GM12878 (cell line): ENCODE measurements around the gene IPO11. TPM values are rescaled to one million over a fixed set of nuclear protein-coding genes. Genes with fewer than 3 reads are reported as not detected.

Experiments
- BMI1 ChIP-seq: fragments of 450-650 bp; IDR thresholded peaks from 2 replicates; pipeline ENCODE4 v1.6.1; 2016; ENCODE audit warnings: mild to moderate bottlenecking, moderate library complexity, borderline replicate concordance
- CBFB ChIP-seq: IDR thresholded peaks from 2 replicates; pipeline ENCODE4 v1.6.1; 2016; ENCODE audit warnings: antibody characterized with exemption, low read depth
- CHD4 ChIP-seq: fragments of 200-600 bp; sonication (generic); IDR thresholded peaks from 2 replicates; pipeline ENCODE4 v1.6.1; 2016; ENCODE audit warnings: mild to moderate bottlenecking
- FOXK2 ChIP-seq: fragments of 450-650 bp; IDR thresholded peaks from 2 replicates; pipeline ENCODE4 v1.6.1; 2017; ENCODE audit warnings: mild to moderate bottlenecking, moderate library complexity
- GATAD2B ChIP-seq: fragments of 450-650 bp; conservative IDR thresholded peaks from 2 replicates; pipeline ENCODE4 v1.6.1; 2017; ENCODE audit warnings: low read depth, mild to moderate bottlenecking, moderate library complexity
- MTA2 ChIP-seq: fragments of 450-650 bp; IDR thresholded peaks from 2 replicates; pipeline ENCODE4 v1.6.1; 2016; ENCODE audit warnings: low read depth, mild to moderate bottlenecking, moderate library complexity
- NFYA ChIP-seq: IDR thresholded peaks from 2 replicates; pipeline ENCODE4 v1.6.1; 2011; ENCODE audit warnings: low read depth, mild to moderate bottlenecking, low read length, improper control_type of control experiment, borderline replicate concordance
- SPI1 ChIP-seq: IDR thresholded peaks from 2 replicates; pipeline ENCODE4 v1.6.1; 2011; ENCODE audit warnings: low read depth, mild to moderate bottlenecking, low read length, moderate library complexity, borderline replicate concordance; ENCODE audit not compliant: insufficient read depth
- STAT1 ChIP-seq: fragments of 450-650 bp; conservative IDR thresholded peaks from 2 replicates; pipeline ENCODE4 v1.6.1; 2014; ENCODE audit warnings: antibody characterized with exemption, mild to moderate bottlenecking
- STAT3 ChIP-seq: IDR thresholded peaks from 2 replicates; pipeline ENCODE4 v1.6.1; 2011; ENCODE audit warnings: low read depth, low read length, improper control_type of control experiment
- SUZ12 ChIP-seq: fragments of 200-600 bp; sonication (generic); IDR thresholded peaks from one replicate; pipeline ENCODE4 v1.6.1; 2018; ENCODE audit warnings: antibody characterized with exemption, mild to moderate bottlenecking; ENCODE audit not compliant: unreplicated experiment
- TCF7 ChIP-seq: IDR thresholded peaks from 2 replicates; pipeline ENCODE4 v1.6.1; 2014; ENCODE audit warnings: antibody characterized with exemption, borderline replicate concordance
- polyA plus RNA-seq, 11 experiments: library from polyadenylated mRNA; depleted of rRNA in 4 of 11; unstranded in 6 of 11; stranded (reverse) in 5 of 11; fragments of >200 nt; fragmentation: Nextera tagmentation in 4 of 11; fragmentation: Illumina TruSeq in 1 of 11; extraction: Ambion mirVana in 4 of 11; extraction: Trizol in 1 of 11; gene quantifications; 1 replicate in 1 of 11; 2 replicates in 10 of 11; pipeline versions ENCODE4 v1.2.1 to v1.2.3, GENCODE V29; 2011 to 2016; ENCODE audit warnings: inconsistent platforms in 2 of 11, missing spikeins in 2 of 11, low read depth in 1 of 11
- total RNA-seq, 4 experiments: library from RNA; depleted of rRNA in 3 of 4; stranded (reverse); fragments of >200 nt in 3 of 4; fragmentation: Illumina TruSeq in 1 of 4; extraction: Trizol in 1 of 4; gene quantifications; 2 replicates each; pipeline versions ENCODE4 v1.2.1 to v1.2.3, GENCODE V29; 2013 to 2021
- TF ChIP-seq, protein P1 (sequence below): fragments of 450-650 bp; conservative IDR thresholded peaks from 2 replicates; pipeline ENCODE4 v1.6.1; 2017; ENCODE audit warnings: mild to moderate bottlenecking, moderate library complexity
- TF ChIP-seq, protein P2 (sequence below): fragments of 150-350 bp; IDR thresholded peaks from 2 replicates; pipeline ENCODE4 v1.6.1; 2016; ENCODE audit warnings: low read depth, low read length
- TF ChIP-seq, protein P3 (sequence below): fragments of 450-650 bp; IDR thresholded peaks from 2 replicates; pipeline ENCODE4 v1.6.1; 2017; ENCODE audit warnings: mild to moderate bottlenecking, moderate library complexity
- TF ChIP-seq, protein P4 (sequence below): fragments of 450-650 bp; formaldehyde crosslinking; IDR thresholded peaks from 2 replicates; pipeline ENCODE4 v1.4.0; 2020; ENCODE audit warnings: mild to moderate bottlenecking, moderate library complexity

Gene IPO11
- total and polyA plus RNA-seq, 10 of the 15 experiments (the other 5 are each of a cell fraction or from before 2014, with no cell fraction given), result 14.1 to 49.3 (median 29.8) TPM

DNA sequence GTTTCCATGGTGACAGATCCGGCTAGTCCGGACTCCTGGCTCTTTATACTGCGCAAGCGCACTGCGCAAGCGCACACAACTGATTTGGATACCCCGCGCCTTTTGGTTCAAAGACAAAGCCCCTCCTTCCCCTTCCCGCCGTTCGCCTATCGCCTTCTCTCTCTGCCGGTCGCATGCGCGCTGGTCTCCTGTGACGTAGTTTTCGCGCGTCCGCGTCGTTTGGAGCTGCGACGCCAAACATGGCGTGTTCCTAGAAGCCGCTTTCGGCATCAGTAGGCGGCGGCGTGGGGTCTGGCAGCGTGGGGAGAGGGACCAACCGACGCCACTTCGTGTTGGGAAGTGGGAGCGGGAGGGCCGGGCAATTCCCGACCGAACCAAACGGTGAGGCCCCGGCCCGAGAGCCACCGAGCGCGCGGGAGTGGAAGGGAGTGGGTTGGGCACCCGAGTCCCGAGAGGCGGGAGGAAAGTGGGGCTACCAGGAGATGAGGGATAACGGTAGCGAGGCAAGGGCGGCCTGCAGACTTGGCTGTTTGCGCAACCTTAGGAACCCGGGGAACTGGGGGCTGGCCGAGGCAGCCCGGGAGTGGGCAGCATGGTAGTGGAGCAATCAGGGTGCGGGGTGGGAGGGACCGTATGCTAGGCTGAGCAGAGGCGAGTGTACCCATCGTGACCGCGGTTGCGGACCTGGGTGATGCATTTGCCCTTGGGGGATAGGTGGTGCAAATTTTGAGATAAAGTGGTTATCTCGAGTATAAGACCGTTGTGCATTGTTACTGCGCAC, at the start of gene IPO11 (continued):
- TF ChIP-seq, protein P1, sequence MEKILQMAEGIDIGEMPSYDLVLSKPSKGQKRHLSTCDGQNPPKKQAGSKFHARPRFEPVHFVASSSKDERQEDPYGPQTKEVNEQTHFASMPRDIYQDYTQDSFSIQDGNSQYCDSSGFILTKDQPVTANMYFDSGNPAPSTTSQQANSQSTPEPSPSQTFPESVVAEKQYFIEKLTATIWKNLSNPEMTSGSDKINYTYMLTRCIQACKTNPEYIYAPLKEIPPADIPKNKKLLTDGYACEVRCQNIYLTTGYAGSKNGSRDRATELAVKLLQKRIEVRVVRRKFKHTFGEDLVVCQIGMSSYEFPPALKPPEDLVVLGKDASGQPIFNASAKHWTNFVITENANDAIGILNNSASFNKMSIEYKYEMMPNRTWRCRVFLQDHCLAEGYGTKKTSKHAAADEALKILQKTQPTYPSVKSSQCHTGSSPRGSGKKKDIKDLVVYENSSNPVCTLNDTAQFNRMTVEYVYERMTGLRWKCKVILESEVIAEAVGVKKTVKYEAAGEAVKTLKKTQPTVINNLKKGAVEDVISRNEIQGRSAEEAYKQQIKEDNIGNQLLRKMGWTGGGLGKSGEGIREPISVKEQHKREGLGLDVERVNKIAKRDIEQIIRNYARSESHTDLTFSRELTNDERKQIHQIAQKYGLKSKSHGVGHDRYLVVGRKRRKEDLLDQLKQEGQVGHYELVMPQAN, result peak; percentile 94
- TF ChIP-seq SUZ12, result no peak
- TF ChIP-seq CBFB, result no peak
- TF ChIP-seq CHD4, result no peak
- 0 out of 2 replicates have a peak, but pooled peaks have one; percentile 76 for TF ChIP-seq STAT1
- no peak for TF ChIP-seq TCF7
- peak; percentile 75 for TF ChIP-seq FOXK2
- no peak for TF ChIP-seq NFYA
- TF ChIP-seq GATAD2B, result peak; percentile 69; the same call in 1 of the 2 replicates
- TF ChIP-seq SPI1, result 0 out of 2 replicates have a peak, but pooled peaks have one; percentile 2
- no peak for TF ChIP-seq STAT3
- TF ChIP-seq, protein P2, sequence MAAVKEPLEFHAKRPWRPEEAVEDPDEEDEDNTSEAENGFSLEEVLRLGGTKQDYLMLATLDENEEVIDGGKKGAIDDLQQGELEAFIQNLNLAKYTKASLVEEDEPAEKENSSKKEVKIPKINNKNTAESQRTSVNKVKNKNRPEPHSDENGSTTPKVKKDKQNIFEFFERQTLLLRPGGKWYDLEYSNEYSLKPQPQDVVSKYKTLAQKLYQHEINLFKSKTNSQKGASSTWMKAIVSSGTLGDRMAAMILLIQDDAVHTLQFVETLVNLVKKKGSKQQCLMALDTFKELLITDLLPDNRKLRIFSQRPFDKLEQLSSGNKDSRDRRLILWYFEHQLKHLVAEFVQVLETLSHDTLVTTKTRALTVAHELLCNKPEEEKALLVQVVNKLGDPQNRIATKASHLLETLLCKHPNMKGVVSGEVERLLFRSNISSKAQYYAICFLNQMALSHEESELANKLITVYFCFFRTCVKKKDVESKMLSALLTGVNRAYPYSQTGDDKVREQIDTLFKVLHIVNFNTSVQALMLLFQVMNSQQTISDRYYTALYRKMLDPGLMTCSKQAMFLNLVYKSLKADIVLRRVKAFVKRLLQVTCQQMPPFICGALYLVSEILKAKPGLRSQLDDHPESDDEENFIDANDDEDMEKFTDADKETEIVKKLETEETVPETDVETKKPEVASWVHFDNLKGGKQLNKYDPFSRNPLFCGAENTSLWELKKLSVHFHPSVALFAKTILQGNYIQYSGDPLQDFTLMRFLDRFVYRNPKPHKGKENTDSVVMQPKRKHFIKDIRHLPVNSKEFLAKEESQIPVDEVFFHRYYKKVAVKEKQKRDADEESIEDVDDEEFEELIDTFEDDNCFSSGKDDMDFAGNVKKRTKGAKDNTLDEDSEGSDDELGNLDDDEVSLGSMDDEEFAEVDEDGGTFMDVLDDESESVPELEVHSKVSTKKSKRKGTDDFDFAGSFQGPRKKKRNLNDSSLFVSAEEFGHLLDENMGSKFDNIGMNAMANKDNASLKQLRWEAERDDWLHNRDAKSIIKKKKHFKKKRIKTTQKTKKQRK, result peak; percentile 17; the same call in 1 of the 2 replicates
- TF ChIP-seq, protein P3, sequence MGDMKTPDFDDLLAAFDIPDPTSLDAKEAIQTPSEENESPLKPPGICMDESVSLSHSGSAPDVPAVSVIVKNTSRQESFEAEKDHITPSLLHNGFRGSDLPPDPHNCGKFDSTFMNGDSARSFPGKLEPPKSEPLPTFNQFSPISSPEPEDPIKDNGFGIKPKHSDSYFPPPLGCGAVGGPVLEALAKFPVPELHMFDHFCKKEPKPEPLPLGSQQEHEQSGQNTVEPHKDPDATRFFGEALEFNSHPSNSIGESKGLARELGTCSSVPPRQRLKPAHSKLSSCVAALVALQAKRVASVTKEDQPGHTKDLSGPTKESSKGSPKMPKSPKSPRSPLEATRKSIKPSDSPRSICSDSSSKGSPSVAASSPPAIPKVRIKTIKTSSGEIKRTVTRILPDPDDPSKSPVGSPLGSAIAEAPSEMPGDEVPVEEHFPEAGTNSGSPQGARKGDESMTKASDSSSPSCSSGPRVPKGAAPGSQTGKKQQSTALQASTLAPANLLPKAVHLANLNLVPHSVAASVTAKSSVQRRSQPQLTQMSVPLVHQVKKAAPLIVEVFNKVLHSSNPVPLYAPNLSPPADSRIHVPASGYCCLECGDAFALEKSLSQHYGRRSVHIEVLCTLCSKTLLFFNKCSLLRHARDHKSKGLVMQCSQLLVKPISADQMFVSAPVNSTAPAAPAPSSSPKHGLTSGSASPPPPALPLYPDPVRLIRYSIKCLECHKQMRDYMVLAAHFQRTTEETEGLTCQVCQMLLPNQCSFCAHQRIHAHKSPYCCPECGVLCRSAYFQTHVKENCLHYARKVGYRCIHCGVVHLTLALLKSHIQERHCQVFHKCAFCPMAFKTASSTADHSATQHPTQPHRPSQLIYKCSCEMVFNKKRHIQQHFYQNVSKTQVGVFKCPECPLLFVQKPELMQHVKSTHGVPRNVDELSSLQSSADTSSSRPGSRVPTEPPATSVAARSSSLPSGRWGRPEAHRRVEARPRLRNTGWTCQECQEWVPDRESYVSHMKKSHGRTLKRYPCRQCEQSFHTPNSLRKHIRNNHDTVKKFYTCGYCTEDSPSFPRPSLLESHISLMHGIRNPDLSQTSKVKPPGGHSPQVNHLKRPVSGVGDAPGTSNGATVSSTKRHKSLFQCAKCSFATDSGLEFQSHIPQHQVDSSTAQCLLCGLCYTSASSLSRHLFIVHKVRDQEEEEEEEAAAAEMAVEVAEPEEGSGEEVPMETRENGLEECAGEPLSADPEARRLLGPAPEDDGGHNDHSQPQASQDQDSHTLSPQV, result no peak
- TF ChIP-seq BMI1, result peak; percentile 99
- no peak for TF ChIP-seq MTA2
- TF ChIP-seq, protein P4, sequence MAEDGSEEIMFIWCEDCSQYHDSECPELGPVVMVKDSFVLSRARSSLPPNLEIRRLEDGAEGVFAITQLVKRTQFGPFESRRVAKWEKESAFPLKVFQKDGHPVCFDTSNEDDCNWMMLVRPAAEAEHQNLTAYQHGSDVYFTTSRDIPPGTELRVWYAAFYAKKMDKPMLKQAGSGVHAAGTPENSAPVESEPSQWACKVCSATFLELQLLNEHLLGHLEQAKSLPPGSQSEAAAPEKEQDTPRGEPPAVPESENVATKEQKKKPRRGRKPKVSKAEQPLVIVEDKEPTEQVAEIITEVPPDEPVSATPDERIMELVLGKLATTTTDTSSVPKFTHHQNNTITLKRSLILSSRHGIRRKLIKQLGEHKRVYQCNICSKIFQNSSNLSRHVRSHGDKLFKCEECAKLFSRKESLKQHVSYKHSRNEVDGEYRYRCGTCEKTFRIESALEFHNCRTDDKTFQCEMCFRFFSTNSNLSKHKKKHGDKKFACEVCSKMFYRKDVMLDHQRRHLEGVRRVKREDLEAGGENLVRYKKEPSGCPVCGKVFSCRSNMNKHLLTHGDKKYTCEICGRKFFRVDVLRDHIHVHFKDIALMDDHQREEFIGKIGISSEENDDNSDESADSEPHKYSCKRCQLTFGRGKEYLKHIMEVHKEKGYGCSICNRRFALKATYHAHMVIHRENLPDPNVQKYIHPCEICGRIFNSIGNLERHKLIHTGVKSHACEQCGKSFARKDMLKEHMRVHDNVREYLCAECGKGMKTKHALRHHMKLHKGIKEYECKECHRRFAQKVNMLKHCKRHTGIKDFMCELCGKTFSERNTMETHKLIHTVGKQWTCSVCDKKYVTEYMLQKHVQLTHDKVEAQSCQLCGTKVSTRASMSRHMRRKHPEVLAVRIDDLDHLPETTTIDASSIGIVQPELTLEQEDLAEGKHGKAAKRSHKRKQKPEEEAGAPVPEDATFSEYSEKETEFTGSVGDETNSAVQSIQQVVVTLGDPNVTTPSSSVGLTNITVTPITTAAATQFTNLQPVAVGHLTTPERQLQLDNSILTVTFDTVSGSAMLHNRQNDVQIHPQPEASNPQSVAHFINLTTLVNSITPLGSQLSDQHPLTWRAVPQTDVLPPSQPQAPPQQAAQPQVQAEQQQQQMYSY (CRISPR knock-in tag), result no peak
